Coronary artery (tissue), 2 donors: ENCODE measurements around the gene NUDT7.

Experiments
- DNase-seq: peaks from one replicate; pipeline ENCODE4 v3.0.0-alpha.2; 2017; ENCODE audit warnings: low spot score
- H3K27ac ChIP-seq, 2 donors: fragments of 200-600 bp; sonication (generic); one replicate each; pipeline ENCODE4 v1.5.1; 2016 to 2019
- H3K4me3 ChIP-seq: fragments of 200-600 bp; sonication (generic); 2 replicates; pipeline ENCODE4 v1.5.1; 2016; ENCODE audit warnings: mild to moderate bottlenecking, moderate library complexity
- CTCF ChIP-seq: fragments of 200-600 bp; sonication (generic); IDR thresholded peaks from one replicate; pipeline ENCODE4 v1.5.1; 2019; ENCODE audit warnings: antibody characterized with exemption

NUDT7 gene

GRCh38 chr16:77722309-77723107 is at the start of gene NUDT7:
TSS of gene NUDT7 (plus strand) at chr16:77722514. CDS start at chr16:77722583, 69 bp downstream.
- H3K27ac ChIP-seq: peak within 1 kb of the TSS; percentile 71 to 94
- H3K4me3 ChIP-seq: peak within 1 kb of the TSS; percentile 79
- TF ChIP-seq CTCF: no peak
- peak; percentile 98 for DNase-seq

- no peak overlapping the region for H3K4me3 ChIP-seq
- no peak for TF ChIP-seq CTCF
- no peak for DNase-seq
- no peak overlapping the region for H3K27ac ChIP-seq
Measured at GRCh38 chr16:77674888-77675287, 47.4 kb upstream of the NUDT7 start.

- peak; percentile 82 for DNase-seq
- H3K27ac ChIP-seq: no peak overlapping the region
- TF ChIP-seq CTCF: peak; percentile 73
- no peak overlapping the region for H3K4me3 ChIP-seq
Measured at GRCh38 chr16:77675464-77676324, 46.6 kb upstream of the NUDT7 start.

GRCh38 chr16:77677129-77677528 is 45.2 kb upstream of the NUDT7 start:
- DNase-seq: no peak
- Histone ChIP-seq H3K27ac (no peak overlapping the region), H3K4me3 (no peak overlapping the region)
- TF ChIP-seq CTCF: no peak

GRCh38 chr16:77679391-77679790 is 42.9 kb upstream of the NUDT7 start:
- no peak for TF ChIP-seq CTCF
- Histone ChIP-seq H3K27ac (no peak overlapping the region), H3K4me3 (no peak overlapping the region)
- DNase-seq: no peak

GRCh38 chr16:77679901-77680300 is 42.4 kb upstream of the NUDT7 start:
- no peak for DNase-seq
- TF ChIP-seq CTCF: no peak
- Histone ChIP-seq H3K27ac (no peak overlapping the region), H3K4me3 (no peak overlapping the region)
